H9 (cell line): ENCODE measurements around the gene ZNF234. TPM values are rescaled to one million over a fixed set of nuclear protein-coding genes. Genes with fewer than 3 reads are reported as not detected.

Source experiments
- DNase-seq: peaks from one replicate; pipeline ENCODE4 v3.0.0-alpha.2; 2017
- H2AFZ ChIP-seq: one replicate; pipeline ENCODE4 v1.6.1; 2013; ENCODE audit warnings: mild to moderate bottlenecking, low read length, control low read depth, moderate library complexity
- H2AK5ac ChIP-seq: 2 replicates; pipeline ENCODE4 v1.6.1; 2013; ENCODE audit warnings: low read length, control low read depth, mixed read lengths; ENCODE audit not compliant: insufficient read length
- H2BK120ac ChIP-seq: one replicate; pipeline ENCODE4 v1.6.1; 2013; ENCODE audit warnings: low read depth, mild to moderate bottlenecking, low read length, control low read depth, inconsistent platforms; ENCODE audit not compliant: poor library complexity, severe bottlenecking
- H2BK12ac ChIP-seq: 2 replicates; pipeline ENCODE4 v1.6.1; 2013; ENCODE audit warnings: low read length, control low read depth, mixed read lengths, low read depth; ENCODE audit not compliant: insufficient read length
- H2BK15ac ChIP-seq: 2 replicates; pipeline ENCODE4 v1.6.1; 2013; ENCODE audit warnings: low read depth, low read length, control low read depth
- H2BK20ac ChIP-seq: one replicate; pipeline ENCODE4 v1.6.1; 2013; ENCODE audit warnings: low read depth, mild to moderate bottlenecking, low read length, control low read depth, inconsistent platforms; ENCODE audit not compliant: poor library complexity, severe bottlenecking
- H2BK5ac ChIP-seq: 2 replicates; pipeline ENCODE4 v1.6.1; 2013; ENCODE audit warnings: low read length, control low read depth, mixed read lengths; ENCODE audit not compliant: insufficient read length
- H3K14ac ChIP-seq: 2 replicates; pipeline ENCODE4 v1.6.1; 2013; ENCODE audit warnings: low read length, control low read depth; ENCODE audit not compliant: insufficient read depth
- H3K18ac ChIP-seq: 2 replicates; pipeline ENCODE4 v1.6.1; 2013; ENCODE audit warnings: low read depth, mild to moderate bottlenecking, mixed read lengths, low read length, control low read depth; ENCODE audit not compliant: insufficient read length
- H3K23ac ChIP-seq: 2 replicates; pipeline ENCODE4 v1.6.1; 2013; ENCODE audit warnings: low read length, control low read depth, mixed read lengths, low read depth; ENCODE audit not compliant: insufficient read length
- H3K23me2 ChIP-seq: 2 replicates; pipeline ENCODE4 v1.6.1; 2013; ENCODE audit warnings: low read depth, mild to moderate bottlenecking, mixed read lengths, low read length, control low read depth; ENCODE audit not compliant: insufficient read length, poor library complexity, severe bottlenecking
- H3K27ac ChIP-seq: 2 replicates; pipeline ENCODE4 v1.5.1; 2013; ENCODE audit warnings: low read length, control low read depth, mixed read lengths, low read depth; ENCODE audit not compliant: insufficient read length
- H3K27me3 ChIP-seq: 2 replicates; pipeline ENCODE4 v1.6.1; 2013; ENCODE audit warnings: low read length, control low read depth, inconsistent platforms; ENCODE audit not compliant: insufficient read depth
- H3K4ac ChIP-seq: 2 replicates; pipeline ENCODE4 v1.6.1; 2013; ENCODE audit warnings: low read depth, mild to moderate bottlenecking, control low read depth, inconsistent platforms, low read length, moderate library complexity
- H3K4me1 ChIP-seq: 2 replicates; pipeline ENCODE4 v1.6.1; 2013; ENCODE audit warnings: low read length, control low read depth, inconsistent platforms; ENCODE audit not compliant: insufficient read depth
- H3K4me2 ChIP-seq: 2 replicates; pipeline ENCODE4 v1.6.1; 2013; ENCODE audit warnings: low read length, control low read depth, mixed read lengths; ENCODE audit not compliant: insufficient read length, insufficient read depth
- H3K56ac ChIP-seq: 2 replicates; pipeline ENCODE4 v1.6.1; 2013; ENCODE audit warnings: low read depth, mild to moderate bottlenecking, mixed read lengths, low read length, control low read depth; ENCODE audit not compliant: insufficient read length
- H3K79me1 ChIP-seq: 2 replicates; pipeline ENCODE4 v1.6.1; 2013; ENCODE audit warnings: low read depth, mild to moderate bottlenecking, moderate library complexity, low read length, control low read depth, inconsistent platforms; ENCODE audit not compliant: insufficient read depth, poor library complexity, severe bottlenecking
- H3K79me2 ChIP-seq: 2 replicates; pipeline ENCODE4 v1.6.1; 2013; ENCODE audit warnings: low read length, control low read depth, inconsistent platforms; ENCODE audit not compliant: insufficient read depth
- H3K9ac ChIP-seq: 2 replicates; pipeline ENCODE4 v1.6.1; 2013; ENCODE audit warnings: low read length, control low read depth, mixed read lengths; ENCODE audit not compliant: insufficient read length; ENCODE audit errors: extremely low read depth
- H3K9me3 ChIP-seq: one replicate; pipeline ENCODE4 v1.6.1; 2013; ENCODE audit warnings: low read depth, low read length, inconsistent platforms; ENCODE audit not compliant: control insufficient read depth
- H3T11ph ChIP-seq: one replicate; pipeline ENCODE4 v1.6.1; 2013; ENCODE audit warnings: mild to moderate bottlenecking, low read length, control low read depth, inconsistent platforms
- H4K20me1 ChIP-seq: one replicate; pipeline ENCODE4 v1.6.1; 2013; ENCODE audit not compliant: control insufficient read depth, insufficient read length, insufficient read depth
- H4K5ac ChIP-seq: 2 replicates; pipeline ENCODE4 v1.6.1; 2013; ENCODE audit warnings: low read depth, mild to moderate bottlenecking, mixed read lengths, low read length, control low read depth; ENCODE audit not compliant: insufficient read length
- H4K8ac ChIP-seq: replicated peaks from 2 replicates; pipeline ENCODE4 v1.6.1; 2013; ENCODE audit warnings: low read length, control low read depth, mixed read lengths, low read depth; ENCODE audit not compliant: insufficient read length
- H4K91ac ChIP-seq: 2 replicates; pipeline ENCODE4 v1.6.1; 2013; ENCODE audit warnings: low read depth, mild to moderate bottlenecking, moderate library complexity, mixed read lengths, low read length, control low read depth; ENCODE audit not compliant: insufficient read length
- H3K27ac Mint-ChIP-seq, 3 experiments: 2 replicates in 2 of 3; 3 replicates in 1 of 3; pipeline ENCODE4 v1.8.0; 2020 to 2021; ENCODE audit warnings: mixed read lengths in 3 of 3, mild to moderate bottlenecking in 1 of 3, moderate library complexity in 1 of 3
- H3K27me3 Mint-ChIP-seq: 2 replicates; pipeline ENCODE4 v1.8.0; 2021; ENCODE audit warnings: low read depth, mild to moderate bottlenecking, moderate library complexity, mixed read lengths
- H3K36me3 Mint-ChIP-seq, 3 experiments: 2 replicates in 2 of 3; 3 replicates in 1 of 3; pipeline ENCODE4 v1.8.0; 2020 to 2021; ENCODE audit warnings: low read depth in 3 of 3, mixed read lengths in 3 of 3; ENCODE audit not compliant: insufficient read depth in 1 of 3
- H3K4me1 Mint-ChIP-seq, 2 experiments: 2 replicates each; pipeline ENCODE4 v1.8.0; 2020; ENCODE audit warnings: mixed read lengths in 2 of 2
- H3K4me3 Mint-ChIP-seq, 2 experiments: 2 replicates in 1 of 2; 3 replicates in 1 of 2; pipeline ENCODE4 v1.8.0; 2020 to 2021; ENCODE audit warnings: mild to moderate bottlenecking in 2 of 2, mixed read lengths in 2 of 2, moderate library complexity in 1 of 2
- H3K9me3 Mint-ChIP-seq, 2 experiments: 2 replicates in 1 of 2; 3 replicates in 1 of 2; pipeline ENCODE4 v1.8.0; 2020; ENCODE audit warnings: mild to moderate bottlenecking in 2 of 2, mixed read lengths in 2 of 2, moderate library complexity in 1 of 2
- CTCF ChIP-seq: fragments of 200-600 bp; sonication (generic); conservative IDR thresholded peaks from 3 replicates; pipeline ENCODE4 v1.8.0; 2021; ENCODE audit warnings: antibody characterized with exemption, mild to moderate bottlenecking
- WGBS: extraction: QIAGEN DNeasy Blood & Tissue Kit; methylation state at CpG from one replicate; pipeline ENCODE4 v1.1.7; 2013; ENCODE audit warnings: missing lambda C conversion rate, low lambda C conversion rate, mixed read lengths; ENCODE audit not compliant: insufficient read length; ENCODE audit errors: extremely low coverage; 5-methylcytosine and 5-hydroxymethylcytosine counted together
- total RNA-seq: library from RNA; stranded (reverse); gene quantifications from 2 replicates; pipeline ENCODE4 v1.2.1, GENCODE V29; 2021

ZNF234 gene
- total RNA-seq, 1 experiment from 2014 or later: 12.4 TPM

GRCh38 chr19:44207126-44207803, 65.9 kb downstream of the ZNF234 start:
- H2BK20ac ChIP-seq: no peak overlapping the region
- peak; percentile 90 for DNase-seq
- H3K4ac ChIP-seq: no peak overlapping the region
- Mint-ChIP-seq H3K27me3 (peaks cover 23% of the 10 kb centered on the region), H3K27ac (peak overlapping the region; percentile 95 to 97 (median 97)), H3K36me3 (peaks cover 3 to 5% (median 4%) of the 10 kb centered on the region in 3 experiments; a peak in 6 of 7 replicates), H3K9me3 (peaks cover 31 to 35% of the 10 kb centered on the region in 2 experiments), H3K4me1 (peaks cover 4 to 9% of the 10 kb centered on the region in 2 experiments), H3K4me3 (peak overlapping the region; percentile 87 to 92)
- H3K9ac ChIP-seq: peak overlapping the region; percentile 84
- H3K9me3 ChIP-seq: no peaks in the 10 kb centered on the region
- no peaks in the 10 kb centered on the region for H3K4me1 ChIP-seq
- H2AFZ ChIP-seq: peak overlapping the region; percentile 94
- H3K79me2 ChIP-seq: no peaks in the 10 kb centered on the region
- no peak for TF ChIP-seq CTCF
- no peaks in the 10 kb centered on the region for H3K79me1 ChIP-seq
- no peak overlapping the region for H4K5ac ChIP-seq
- WGBS: no CpG with 5 or more reads among the region's 26 CpGs
- no peak overlapping the region for H3K14ac ChIP-seq
- H2BK120ac ChIP-seq: no peak overlapping the region
- H2BK15ac ChIP-seq: no peak overlapping the region
- H3K27me3 ChIP-seq: no peaks in the 10 kb centered on the region; the same call in 1 of the 2 replicates
- peak overlapping the region; percentile 98 for H3K4me2 ChIP-seq
- H2BK5ac ChIP-seq: no peak overlapping the region
- no peaks in the 10 kb centered on the region for H3K23me2 ChIP-seq
- H4K20me1 ChIP-seq: no peaks in the 10 kb centered on the region
- H4K91ac ChIP-seq: no peak overlapping the region
- H3T11ph ChIP-seq: no peak overlapping the region
- H2AK5ac ChIP-seq: no peak overlapping the region
- H3K23ac ChIP-seq: no peak overlapping the region
- no peak overlapping the region for H3K27ac ChIP-seq
- no peak overlapping the region for H2BK12ac ChIP-seq
- H3K18ac ChIP-seq: no peak overlapping the region
- no peak overlapping the region for H4K8ac ChIP-seq
- no peak overlapping the region for H3K56ac ChIP-seq

Other genes with a start within 250 kb of the ZNF234 start
- gene ZNF45, start 206.3 kb upstream of the ZNF234 start, total RNA-seq: 18.4 and 19.8 TPM in 2 replicates
- gene ZNF221, start 190.3 kb upstream of the ZNF234 start, total RNA-seq: 6.4 and 8.0 TPM in 2 replicates
- gene ZNF155, start 157.4 kb upstream of the ZNF234 start, total RNA-seq: 8.1 and 10.1 TPM in 2 replicates
- 3.1 and 3.5 TPM in 2 replicates for gene ZNF230, start 138.6 kb upstream of the ZNF234 start, total RNA-seq
- gene ZNF222, start 116.2 kb upstream of the ZNF234 start, total RNA-seq: 5.4 and 6.6 TPM in 2 replicates
- gene ZNF223, start 89.5 kb upstream of the ZNF234 start, total RNA-seq: 4.3 and 4.8 TPM in 2 replicates
- 2.6 and 3.0 TPM in 2 replicates for gene ZNF284, start 69.4 kb upstream of the ZNF234 start, total RNA-seq
- 15.2 and 19.0 TPM in 2 replicates for gene ZNF224, start 47.2 kb upstream of the ZNF234 start, total RNA-seq
- gene ZNF225, start 28.2 kb upstream of the ZNF234 start, total RNA-seq: 3.9 and 4.8 TPM in 2 replicates
- 12.1 and 15.3 TPM in 2 replicates for gene ZNF226, start 23.5 kb downstream of the ZNF234 start, total RNA-seq
- gene ZNF227, start 71.0 kb downstream of the ZNF234 start, total RNA-seq: 19.8 and 22.6 TPM in 2 replicates
- gene ZNF233, start 118.3 kb downstream of the ZNF234 start, total RNA-seq: 1.9 and 2.5 TPM in 2 replicates
- 5.4 and 6.6 TPM in 2 replicates for gene ZNF235, start 163.5 kb downstream of the ZNF234 start, total RNA-seq
- 3.3 and 4.2 TPM in 2 replicates for gene ZNF112, start 215.1 kb downstream of the ZNF234 start, total RNA-seq